Endothelial cell of umbilical vein (primary cell): ENCODE results near the gene SMAP1. TPM values are rescaled to one million over a fixed set of nuclear protein-coding genes. Genes with fewer than 3 reads are reported as not detected.

Experiments used
- BruUV-seq: library from RNA; stranded (reverse); fragments of 400-500 nt; replicated peaks from 2 replicates; lab custom pipeline; 2021; lab: Mats Ljungman, UMichigan
- CTCF ChIA-PET: fragments of 300-600, 350-600 bp; sonication (Branson Sonifier 250); formaldehyde crosslinking; loops from one replicate; lab custom pipeline; 2021; ENCODE audit warnings: antibody characterized with exemption, inconsistent platforms; lab: Charles Lee
- POLR2A ChIA-PET: fragments of 300-600, 350-600 bp; sonication (Branson Sonifier 250); formaldehyde crosslinking; loops from one replicate; lab custom pipeline; 2021; ENCODE audit warnings: antibody characterized with exemption, inconsistent platforms; lab: Charles Lee
- DNase-seq: peaks from one replicate; pipeline ENCODE4 v3.0.0-alpha.2; 2011; ENCODE audit warnings: low read depth, low spot score
- FAIRE-seq: peaks from 2 replicates; lab custom pipeline; 2011; peaks lifted over from hg19 to GRCh38; lab: Jason Lieb, UNC
- H2AFZ ChIP-seq: 2 replicates; pipeline ENCODE4 v1.6.0; 2012; ENCODE audit warnings: low read depth, low read length, control low read depth, inconsistent platforms
- H3K27ac ChIP-seq: 2 replicates; pipeline ENCODE4 v1.5.1; 2011; ENCODE audit warnings: low read depth, mild to moderate bottlenecking, control low read depth, low read length, moderate library complexity; ENCODE audit not compliant: insufficient read depth
- H3K27me3 ChIP-seq, 2 experiments: 2 replicates each; pipeline versions ENCODE4 v1.6.0 to v1.6.1; 2011; ENCODE audit warnings: low read length in 2 of 2, mixed read lengths in 1 of 2; ENCODE audit not compliant: control insufficient read depth in 2 of 2, insufficient read depth in 2 of 2
- H3K36me3 ChIP-seq, 2 experiments: 2 replicates in 1 of 2; 3 replicates in 1 of 2; pipeline ENCODE4 v1.5.1; 2011; ENCODE audit warnings: low read length in 2 of 2, mild to moderate bottlenecking in 1 of 2, moderate library complexity in 1 of 2; ENCODE audit not compliant: control insufficient read depth in 2 of 2, insufficient read depth in 2 of 2; ENCODE audit errors: extremely low read depth in 1 of 2
- H3K4me1 ChIP-seq: 3 replicates; pipeline ENCODE4 v1.5.1; 2011; ENCODE audit warnings: mild to moderate bottlenecking, low read length; ENCODE audit not compliant: control insufficient read depth, insufficient read depth; ENCODE audit errors: extremely low read depth
- H3K4me2 ChIP-seq: 2 replicates; pipeline ENCODE4 v1.6.1; 2011; ENCODE audit warnings: low read length, control low read depth, mixed read lengths; ENCODE audit not compliant: insufficient read depth
- H3K4me3 ChIP-seq, 3 experiments: fragments of 200-600 bp in 1 of 3; sonication (generic), shearing (Covaris generic) in 1 of 3; replicated peaks in 1 of 3; 2 replicates each; pipeline ENCODE4 v1.5.1; 2011 to 2016; ENCODE audit warnings: control low read depth in 3 of 3, low read length in 3 of 3, mild to moderate bottlenecking in 2 of 3, inconsistent platforms in 1 of 3, low read depth in 1 of 3, moderate library complexity in 1 of 3; ENCODE audit not compliant: insufficient read depth in 1 of 3
- H3K79me2 ChIP-seq: 2 replicates; pipeline ENCODE4 v1.6.0; 2012; ENCODE audit warnings: low read length, inconsistent platforms; ENCODE audit not compliant: control insufficient read depth, insufficient read depth
- H3K9ac ChIP-seq: replicated peaks from 2 replicates; pipeline ENCODE3; 2011; ENCODE audit warnings: low read length, control low read depth; ENCODE audit not compliant: insufficient read depth; ENCODE audit errors: extremely low read depth
- H3K9me1 ChIP-seq: replicated peaks from 3 replicates; pipeline ENCODE4 v1.6.0; 2011; ENCODE audit warnings: mild to moderate bottlenecking, low read length; ENCODE audit not compliant: control insufficient read depth, insufficient read depth; ENCODE audit errors: extremely low read depth
- H3K9me3 ChIP-seq: replicated peaks from 2 replicates; pipeline ENCODE4 v1.5.1; 2012; ENCODE audit warnings: low read length, inconsistent platforms; ENCODE audit not compliant: control insufficient read depth, insufficient read depth
- H4K20me1 ChIP-seq: replicated peaks from 2 replicates; pipeline ENCODE3; 2011; ENCODE audit warnings: mild to moderate bottlenecking, low read length; ENCODE audit not compliant: control insufficient read depth, insufficient read depth; ENCODE audit errors: extremely low read depth
- EZH2 ChIP-seq: IDR thresholded peaks from 2 replicates; pipeline ENCODE4 v1.6.1; 2012; ENCODE audit warnings: borderline replicate concordance, low read depth, mild to moderate bottlenecking, moderate library complexity, low read length, inconsistent platforms; ENCODE audit not compliant: severe bottlenecking
- FOS ChIP-seq: IDR thresholded peaks from 2 replicates; pipeline ENCODE4 v1.6.1; 2011; ENCODE audit warnings: mild to moderate bottlenecking, low read length, moderate library complexity, borderline replicate concordance; ENCODE audit not compliant: insufficient read depth
- GATA2 ChIP-seq: IDR thresholded peaks from 2 replicates; pipeline ENCODE4 v1.7.0; 2011; ENCODE audit warnings: low read depth, mild to moderate bottlenecking, moderate library complexity, mixed read lengths, low read length; ENCODE audit not compliant: insufficient read length, insufficient read depth
- JUN ChIP-seq: IDR thresholded peaks from 2 replicates; pipeline ENCODE4 v1.6.1; 2011; ENCODE audit warnings: borderline replicate concordance, low read depth; ENCODE audit not compliant: insufficient read length, insufficient read depth
- MYC ChIP-seq: IDR thresholded peaks from one replicate; pipeline ENCODE4 v1.6.1; 2011; ENCODE audit warnings: mild to moderate bottlenecking, low read depth, low read length
- POLR2A ChIP-seq: IDR thresholded peaks from 2 replicates; pipeline ENCODE4 v1.6.1; 2012; ENCODE audit warnings: low read depth, mild to moderate bottlenecking, control low read depth, low read length
- POLR2AphosphoS5 ChIP-seq: IDR thresholded peaks from 2 replicates; pipeline ENCODE4 v1.6.1; 2012; ENCODE audit warnings: low read depth, mild to moderate bottlenecking, control low read depth, low read length, moderate library complexity; ENCODE audit not compliant: insufficient read depth
- dilution Hi-C: fragments of 300-500 bp; cut with MboI; formaldehyde crosslinking; loops from one replicate; pipeline ENCODE4 v1.15.0; 2019; ENCODE audit warnings: low sequenced_read_pairs; ENCODE audit not compliant: extremely low pct_ligation_motif_present
- intact Hi-C: fragments of 100-400 bp; cut with micrococcal nuclease; formaldehyde crosslinking; loops from one replicate; pipeline ENCODE4 v1.10.0; 2022
- polyA plus RNA-seq, 4 experiments: library from polyadenylated mRNA; depleted of rRNA in 3 of 4; stranded (reverse) in 3 of 4; unstranded in 1 of 4; fragments of >200 nt; gene quantifications; 2 replicates each; pipeline versions ENCODE4 v1.2.1 to v1.2.3, GENCODE V29; 2011 to 2012; ENCODE audit warnings: missing spikeins in 1 of 4
- total RNA-seq: library from RNA; stranded (reverse); gene quantifications from 2 replicates; pipeline ENCODE4 v1.2.3, GENCODE V29; 2021
- TF ChIP-seq, protein P1 (sequence below): IDR thresholded peaks from 2 replicates; pipeline ENCODE4 v1.6.1; 2011; ENCODE audit not compliant: insufficient read depth, insufficient read length
- TF ChIP-seq, protein P2 (sequence below), 2 donors: IDR thresholded peaks; 1 replicate in 1 of 2; 2 replicates in 1 of 2; pipeline ENCODE4 v1.5.1; 2011; ENCODE audit warnings: low read length in 2 of 2, mild to moderate bottlenecking in 2 of 2, moderate library complexity in 2 of 2, control low read depth in 1 of 2, inconsistent platforms in 1 of 2, low read depth in 1 of 2; ENCODE audit not compliant: insufficient read depth in 1 of 2; ENCODE audit errors: extremely low read depth in 1 of 2

SMAP1 gene
- total and polyA plus RNA-seq, 2 donors (not counting 3 experiments of a cell fraction or from before 2014, with no cell fraction given) = 14.6 to 24.6 TPM

DNA sequence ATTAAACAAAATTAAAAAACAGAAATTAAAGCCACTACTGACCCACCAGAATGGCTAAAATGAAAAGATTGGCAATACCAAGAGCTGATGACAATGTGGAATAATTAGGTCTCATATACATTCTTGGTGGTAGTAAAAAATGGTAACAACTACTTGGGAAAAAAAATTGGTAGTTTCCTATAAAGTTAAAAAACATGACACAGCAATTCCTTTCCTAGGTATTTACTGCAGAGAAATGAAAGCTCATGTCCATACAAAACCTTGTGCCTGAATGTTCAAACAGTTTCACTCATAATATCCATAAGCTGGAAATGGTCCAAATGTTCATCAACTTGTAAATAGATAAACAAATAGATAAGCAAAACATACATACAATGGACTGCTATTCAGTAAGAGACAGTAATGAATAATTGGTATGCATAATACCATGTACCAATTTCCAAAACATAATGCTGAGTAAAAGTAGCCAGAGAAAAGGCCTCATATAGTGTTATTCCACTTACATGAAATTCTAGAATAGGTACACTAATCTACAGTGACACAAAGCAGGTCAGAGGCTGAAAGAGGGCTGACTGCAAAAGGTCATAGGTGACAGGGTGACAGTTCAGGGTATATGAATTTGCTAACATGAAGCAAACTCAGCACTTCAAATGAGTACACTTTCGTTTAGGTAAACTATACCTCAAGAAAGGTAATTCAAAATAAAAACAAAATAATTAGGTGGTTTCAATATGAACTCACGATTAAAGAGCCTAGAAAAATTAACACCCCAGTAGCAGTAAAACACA, 236.2 kb downstream of the SMAP1 start:
- Histone ChIP-seq H3K4me2 (no peak overlapping the region), H3K4me3 (no peak overlapping the region), H3K36me3 (no peaks in the 10 kb centered on the region), H3K9me1 (no peaks in the 10 kb centered on the region), H3K9me3 (no peaks in the 10 kb centered on the region), H3K9ac (no peak overlapping the region), H3K4me1 (no peaks in the 10 kb centered on the region), H3K27me3 (no peaks in the 10 kb centered on the region), H4K20me1 (no peaks in the 10 kb centered on the region), H3K27ac (no peak overlapping the region), H3K79me2 (no peaks in the 10 kb centered on the region), H2AFZ (no peak overlapping the region)
- ChIA-PET POLR2A (no interaction called here), CTCF (interaction anchor here (1.5 to 2.1 kb wide), 2 partner anchors 9 to 20 kb away, joined by 5 to 8 read pairs; no protein-coding TSS in a partner anchor)
- dilution Hi-C loops (no loop called here), intact Hi-C loops (no loop called here)
- no TSS peak for BruUV-seq
- DNase-seq (no peak), FAIRE-seq (no peak)
- no peak for TF ChIP-seq FOS

DNA sequence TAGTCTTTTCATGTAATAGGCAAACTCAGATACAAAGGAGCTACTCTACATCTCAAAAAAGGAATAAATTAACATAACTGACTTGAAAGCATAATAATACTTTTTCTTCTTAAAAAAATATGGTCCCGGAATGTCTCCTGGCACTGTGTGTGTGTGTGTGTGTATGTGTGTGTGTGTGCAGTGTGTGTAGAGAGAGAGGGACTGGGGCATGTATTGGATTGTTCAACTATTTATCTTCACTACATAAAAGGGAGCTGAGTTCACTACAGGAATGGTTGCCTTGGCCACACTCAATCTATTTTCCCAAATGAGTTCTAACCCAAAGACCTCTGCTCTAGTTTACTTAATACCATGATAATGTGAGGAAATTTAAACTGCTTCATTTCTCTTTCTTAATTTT, 238.1 kb downstream of the SMAP1 start:
- ChIA-PET POLR2A (no interaction called here), CTCF (no interaction called here)
- Histone ChIP-seq H3K36me3 (no peaks in the 10 kb centered on the region), H3K4me2 (no peak overlapping the region), H3K9ac (no peak overlapping the region), H3K4me3 (no peak overlapping the region), H3K4me1 (no peaks in the 10 kb centered on the region), H3K27me3 (no peaks in the 10 kb centered on the region), H3K9me3 (no peaks in the 10 kb centered on the region), H3K9me1 (no peaks in the 10 kb centered on the region), H3K79me2 (no peaks in the 10 kb centered on the region), H4K20me1 (no peaks in the 10 kb centered on the region), H3K27ac (no peak overlapping the region), H2AFZ (no peak overlapping the region)
- BruUV-seq = no TSS peak
- dilution Hi-C loops = no loop called here
- TF ChIP-seq EZH2 = no peak
- no peak for TF ChIP-seq GATA2
- TF ChIP-seq FOS = no peak
- TF ChIP-seq, protein P1, sequence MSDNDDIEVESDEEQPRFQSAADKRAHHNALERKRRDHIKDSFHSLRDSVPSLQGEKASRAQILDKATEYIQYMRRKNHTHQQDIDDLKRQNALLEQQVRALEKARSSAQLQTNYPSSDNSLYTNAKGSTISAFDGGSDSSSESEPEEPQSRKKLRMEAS = no peak
- TF ChIP-seq, protein P2, sequence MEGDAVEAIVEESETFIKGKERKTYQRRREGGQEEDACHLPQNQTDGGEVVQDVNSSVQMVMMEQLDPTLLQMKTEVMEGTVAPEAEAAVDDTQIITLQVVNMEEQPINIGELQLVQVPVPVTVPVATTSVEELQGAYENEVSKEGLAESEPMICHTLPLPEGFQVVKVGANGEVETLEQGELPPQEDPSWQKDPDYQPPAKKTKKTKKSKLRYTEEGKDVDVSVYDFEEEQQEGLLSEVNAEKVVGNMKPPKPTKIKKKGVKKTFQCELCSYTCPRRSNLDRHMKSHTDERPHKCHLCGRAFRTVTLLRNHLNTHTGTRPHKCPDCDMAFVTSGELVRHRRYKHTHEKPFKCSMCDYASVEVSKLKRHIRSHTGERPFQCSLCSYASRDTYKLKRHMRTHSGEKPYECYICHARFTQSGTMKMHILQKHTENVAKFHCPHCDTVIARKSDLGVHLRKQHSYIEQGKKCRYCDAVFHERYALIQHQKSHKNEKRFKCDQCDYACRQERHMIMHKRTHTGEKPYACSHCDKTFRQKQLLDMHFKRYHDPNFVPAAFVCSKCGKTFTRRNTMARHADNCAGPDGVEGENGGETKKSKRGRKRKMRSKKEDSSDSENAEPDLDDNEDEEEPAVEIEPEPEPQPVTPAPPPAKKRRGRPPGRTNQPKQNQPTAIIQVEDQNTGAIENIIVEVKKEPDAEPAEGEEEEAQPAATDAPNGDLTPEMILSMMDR (IDR thresholded peaks at IDR 0.05; ENCODE audit: extremely low read depth in 1 of 2, insufficient read depth in 1 of 2, low read depth in 1 of 2, low read length in 2 of 2) = no peak
- TF ChIP-seq MYC = no peak
- TF ChIP-seq POLR2A = no peak
- no peak for TF ChIP-seq JUN
- no peak for TF ChIP-seq POLR2AphosphoS5
- intact Hi-C loops = no loop called here
- DNase-seq (no peak), FAIRE-seq (no peak)
